BLaER1 treated with 17β-estradiol and CSF1 and Interleukin-3, amounts not matched to agents 10 nM and 100 nM (cell line): ENCODE measurements around the gene DEPDC1B.
"Not testable (repeated sequence)": the region's sequence is repeated elsewhere in the genome, so short reads cannot be mapped to it uniquely, and the experiment has no call there.

Experiments used
- H3K27ac ChIP-seq, 11 experiments: shearing (Covaris generic); formaldehyde crosslinking; 2 replicates each; pipeline ENCODE4 v1.8.1; 2022
- H3K27me3 ChIP-seq, 11 experiments: shearing (Covaris generic); formaldehyde crosslinking; 2 replicates each; pipeline ENCODE4 v1.8.1; 2022
- H3K36me3 ChIP-seq, 11 experiments: shearing (Covaris generic); formaldehyde crosslinking; 2 replicates each; pipeline ENCODE4 v1.8.1; 2022
- H3K4me1 ChIP-seq, 10 experiments: shearing (Covaris generic); formaldehyde crosslinking; 2 replicates each; pipeline ENCODE4 v1.8.1; 2022
- H3K4me2 ChIP-seq, 11 experiments: shearing (Covaris generic); formaldehyde crosslinking; 2 replicates each; pipeline ENCODE4 v1.8.1; 2022
- H3K4me3 ChIP-seq, 10 experiments: shearing (Covaris generic); formaldehyde crosslinking; 2 replicates each; pipeline ENCODE4 v1.8.1; 2022
- H3K9ac ChIP-seq, 11 experiments: shearing (Covaris generic); formaldehyde crosslinking; 2 replicates each; pipeline ENCODE4 v1.8.1; 2022
- H3K9me3 ChIP-seq, 11 experiments: shearing (Covaris generic); formaldehyde crosslinking; replicated peaks in 1 of 11; 2 replicates each; pipeline ENCODE4 v1.8.1; 2022
- H4K20me1 ChIP-seq, 11 experiments: shearing (Covaris generic); formaldehyde crosslinking; 2 replicates each; pipeline ENCODE4 v1.8.1; 2022
- Cebpa-rat ChIP-seq, 11 experiments: shearing (Covaris generic); IDR thresholded peaks; 2 replicates each; pipeline ENCODE4 v1.8.1; 2022

Gene DEPDC1B

DNA sequence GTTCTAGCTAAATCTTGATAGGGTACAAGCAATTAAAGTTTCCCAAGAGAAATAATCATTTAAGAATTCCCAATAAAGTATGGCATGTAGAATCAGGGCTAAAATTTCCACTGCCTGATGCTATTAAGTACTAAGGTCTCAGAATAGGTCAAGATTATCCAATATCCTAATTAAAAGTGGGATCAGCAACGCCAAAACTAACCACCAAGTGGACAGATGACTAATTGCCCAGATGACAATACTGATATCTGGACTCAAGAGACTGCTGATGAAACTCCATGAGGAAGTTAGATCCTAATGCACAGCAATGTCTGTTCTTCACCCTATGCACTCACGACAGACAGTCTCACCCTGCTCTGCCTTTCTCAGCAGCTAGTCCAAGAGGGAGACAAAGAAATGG is 14.3 kb downstream of the DEPDC1B start:
- Histone ChIP-seq H3K9ac (no peak overlapping the region), H3K27ac (no peak overlapping the region), H4K20me1 (peaks cover 0 to 15% (median 0%) of the 10 kb centered on the region in 11 experiments; a peak in 5 of 22 replicates), H3K36me3 (peaks cover 0 to 82% (median 55%) of the 10 kb centered on the region in 11 experiments; a peak in 19 of 22 replicates), H3K4me3 (no peak overlapping the region), H3K9me3 (peaks cover 0 to 7% (median 0%) of the 10 kb centered on the region in 11 experiments; a peak in 4 of 22 replicates), H3K4me2 (no peak overlapping the region; a peak in 2 of 22 replicates), H3K4me1 (peaks cover 0 to 19% (median 0%) of the 10 kb centered on the region in 10 experiments; a peak in 5 of 20 replicates), H3K27me3 (no peaks in the 10 kb centered on the region)
- no peak for TF ChIP-seq Cebpa-rat (IDR thresholded peaks at IDR 0.05)

DNA sequence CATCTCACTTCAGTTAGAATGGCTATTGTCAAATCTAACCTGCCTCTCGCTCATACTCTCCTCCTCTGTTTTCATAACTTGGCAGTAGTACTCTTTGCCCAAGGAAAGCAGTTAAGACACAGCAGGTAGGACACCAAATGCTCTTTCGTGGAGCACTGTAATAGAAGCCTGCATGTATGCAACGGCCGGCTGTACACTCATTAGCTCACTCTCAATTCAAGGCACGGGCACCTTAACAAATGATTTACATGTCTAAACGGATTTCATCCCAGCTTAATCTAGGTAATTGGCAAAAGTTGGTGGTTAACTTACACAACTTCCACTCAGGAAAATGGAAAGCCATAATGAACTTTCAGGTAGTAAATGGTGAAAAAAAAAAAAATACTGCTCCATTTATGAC is 14.9 kb downstream of the DEPDC1B start:
- Histone ChIP-seq H3K36me3 (peaks cover 0 to 83% (median 56%) of the 10 kb centered on the region in 11 experiments; a peak in 19 of 22 replicates), H3K27ac (no peak overlapping the region), H4K20me1 (peaks cover 0 to 15% (median 0%) of the 10 kb centered on the region in 11 experiments; a peak in 4 of 22 replicates), H3K4me1 (peaks cover 0 to 19% (median 0%) of the 10 kb centered on the region in 10 experiments; a peak in 5 of 20 replicates), H3K4me2 (no peak overlapping the region), H3K9ac (no peak overlapping the region), H3K9me3 (peaks cover 0 to 7% (median 0%) of the 10 kb centered on the region in 11 experiments; a peak in 4 of 22 replicates), H3K4me3 (no peak overlapping the region), H3K27me3 (no peaks in the 10 kb centered on the region)
- TF ChIP-seq Cebpa-rat (IDR thresholded peaks at IDR 0.05): no peak

- H3K27me3 ChIP-seq, H3K9me3 ChIP-seq, H3K9ac ChIP-seq, H3K4me2 ChIP-seq, H3K4me3 ChIP-seq, H3K27ac ChIP-seq: not testable (repeated sequence)
- Histone ChIP-seq H3K4me1 (peaks cover 0 to 25% (median 6%) of the 10 kb centered on the region in 10 experiments; a peak in 9 of 20 replicates), H4K20me1 (peaks cover 0 to 15% (median 0%) of the 10 kb centered on the region in 11 experiments; a peak in 4 of 22 replicates), H3K36me3 (peaks cover 0 to 68% (median 50%) of the 10 kb centered on the region in 11 experiments; a peak in 19 of 22 replicates)
These were observed 18.0 kb downstream of the DEPDC1B start for GRCh38 chr5:60682007-60682406.

DNA sequence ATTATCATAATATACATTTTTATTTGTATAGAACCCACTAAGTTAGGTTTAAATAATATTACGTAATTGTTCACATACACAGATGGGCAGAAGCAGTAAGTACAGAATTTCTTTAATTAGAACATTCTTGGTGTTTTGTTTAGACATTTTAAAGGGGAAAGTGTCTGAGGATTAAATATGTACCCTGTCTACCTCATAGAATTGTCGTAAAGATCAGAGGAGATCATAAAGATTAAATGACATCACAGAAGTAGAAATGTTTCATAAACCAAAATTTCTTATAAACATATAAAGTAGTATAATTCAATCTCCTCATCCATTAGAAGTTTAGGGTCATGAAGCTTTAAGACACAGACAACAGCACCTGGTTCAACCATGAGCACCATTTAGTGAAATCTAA is 20.1 kb downstream of the DEPDC1B start:
- Histone ChIP-seq H3K4me3 (no peak overlapping the region), H3K27me3 (no peaks in the 10 kb centered on the region)

DNA sequence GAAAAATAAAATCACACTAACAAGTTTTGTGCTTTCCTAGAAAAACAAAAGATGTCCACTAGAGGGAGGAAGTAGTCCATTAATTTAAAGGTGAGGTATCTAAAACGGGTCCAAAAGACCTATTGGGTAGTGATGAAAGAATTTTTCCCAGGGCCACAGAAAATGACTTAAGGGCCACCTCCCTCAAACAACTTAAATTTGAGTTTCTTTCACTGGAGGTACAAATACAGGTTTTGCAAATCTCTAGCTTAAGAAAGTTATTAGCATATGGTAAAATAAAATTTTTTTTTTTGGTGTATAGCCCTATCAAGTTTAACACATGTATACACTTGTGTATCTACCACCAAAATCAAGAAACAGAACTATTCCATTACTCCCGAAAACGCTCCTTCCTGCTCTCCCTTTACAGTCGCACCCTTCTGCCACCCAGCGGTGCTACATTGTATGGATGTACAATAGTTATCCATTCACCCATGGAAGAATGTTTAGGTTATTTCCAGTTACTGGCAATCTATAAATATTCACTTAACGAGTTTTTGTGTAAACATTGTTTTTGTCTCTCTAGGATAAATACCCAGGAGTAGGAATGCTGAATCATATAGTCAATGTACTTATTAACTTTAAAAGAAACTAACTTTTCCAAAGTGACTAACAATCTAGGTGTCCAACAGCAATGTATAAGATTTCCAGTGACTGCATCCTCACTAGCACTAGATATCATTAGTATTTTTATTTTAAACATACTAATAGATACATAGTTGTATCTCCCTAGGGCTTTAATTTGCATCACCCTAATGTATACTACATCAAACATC is 21.9 kb downstream of the DEPDC1B start:
- TF ChIP-seq Cebpa-rat (IDR thresholded peaks at IDR 0.05): no peak

More for the DNA sequence above, 20.1 kb downstream of the DEPDC1B start:
- Histone ChIP-seq H4K20me1 (peaks cover 0 to 25% (median 0%) of the 10 kb centered on the region in 11 experiments; a peak in 6 of 22 replicates), H3K4me2 (no peak overlapping the region), H3K36me3 (peaks cover 0 to 46% (median 30%) of the 10 kb centered on the region in 11 experiments; a peak in 17 of 22 replicates), H3K9ac (no peak overlapping the region), H3K27ac (no peak overlapping the region), H3K9me3 (peaks cover 0 to 7% (median 0%) of the 10 kb centered on the region in 11 experiments; a peak in 4 of 22 replicates), H3K4me1 (peaks cover 0 to 16% (median 4%) of the 10 kb centered on the region in 10 experiments; a peak in 9 of 20 replicates)
- TF ChIP-seq Cebpa-rat (IDR thresholded peaks at IDR 0.05): no peak

DNA sequence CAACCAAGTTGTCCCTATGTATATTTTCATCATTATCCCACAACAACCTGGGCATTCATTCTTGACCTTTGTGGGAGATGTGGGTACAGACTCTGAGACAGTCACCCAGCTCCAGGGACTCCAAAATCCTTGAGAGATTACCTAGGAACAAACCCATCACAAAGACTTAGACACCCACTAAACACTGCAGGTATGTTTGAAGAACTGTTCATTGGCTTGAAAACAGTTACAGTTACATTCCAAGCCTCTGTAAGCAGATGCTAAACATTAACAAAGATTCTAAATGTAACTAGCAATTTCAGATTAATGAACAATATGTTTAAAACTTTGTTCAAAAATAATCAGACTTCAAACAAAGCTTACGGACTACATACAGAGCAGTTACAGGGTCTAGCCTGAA is 24.7 kb downstream of the DEPDC1B start:
- H3K27ac ChIP-seq: no peak overlapping the region
- H4K20me1 ChIP-seq: peaks cover 0 to 34% (median 12%) of the 10 kb centered on the region in 11 experiments; a peak in 8 of 22 replicates
- peaks cover 0 to 26% (median 5%) of the 10 kb centered on the region in 10 experiments; a peak in 12 of 20 replicates for H3K4me1 ChIP-seq
- H3K9ac ChIP-seq: no peak overlapping the region
- H3K4me3 ChIP-seq: no peak overlapping the region
- H3K36me3 ChIP-seq: peaks cover 0 to 31% (median 24%) of the 10 kb centered on the region in 11 experiments; a peak in 11 of 22 replicates
- no peaks in the 10 kb centered on the region for H3K9me3 ChIP-seq
- no peak for TF ChIP-seq Cebpa-rat (IDR thresholded peaks at IDR 0.05)
- H3K27me3 ChIP-seq: no peaks in the 10 kb centered on the region
- no peak overlapping the region for H3K4me2 ChIP-seq

More for the DNA sequence above, 21.9 kb downstream of the DEPDC1B start:
- Histone ChIP-seq H3K27me3 (no peaks in the 10 kb centered on the region), H3K36me3 (peaks cover 0 to 33% (median 24%) of the 10 kb centered on the region in 11 experiments; a peak in 17 of 22 replicates), H4K20me1 (peaks cover 0 to 26% (median 0%) of the 10 kb centered on the region in 11 experiments; a peak in 6 of 22 replicates), H3K4me3 (peak overlapping the region in 3 of 10 experiments; percentile 27 to 41 (median 33); a peak in 4 of 20 replicates), H3K4me1 (peaks cover 0 to 19% (median 4%) of the 10 kb centered on the region in 10 experiments; a peak in 10 of 20 replicates), H3K9me3 (peaks cover 0 to 7% (median 0%) of the 10 kb centered on the region in 11 experiments; a peak in 4 of 22 replicates), H3K4me2 (peak overlapping the region in 3 of 11 experiments; percentile 3 to 59 (median 56); a peak in 8 of 22 replicates), H3K27ac (0 out of 22 replicates have a peak overlapping the region, but pooled peaks of 1 of the 11 experiments have one; percentile 18), H3K9ac (peak overlapping the region in 2 of 11 experiments; percentile 14 to 48; a peak in 1 of 22 replicates)

DNA sequence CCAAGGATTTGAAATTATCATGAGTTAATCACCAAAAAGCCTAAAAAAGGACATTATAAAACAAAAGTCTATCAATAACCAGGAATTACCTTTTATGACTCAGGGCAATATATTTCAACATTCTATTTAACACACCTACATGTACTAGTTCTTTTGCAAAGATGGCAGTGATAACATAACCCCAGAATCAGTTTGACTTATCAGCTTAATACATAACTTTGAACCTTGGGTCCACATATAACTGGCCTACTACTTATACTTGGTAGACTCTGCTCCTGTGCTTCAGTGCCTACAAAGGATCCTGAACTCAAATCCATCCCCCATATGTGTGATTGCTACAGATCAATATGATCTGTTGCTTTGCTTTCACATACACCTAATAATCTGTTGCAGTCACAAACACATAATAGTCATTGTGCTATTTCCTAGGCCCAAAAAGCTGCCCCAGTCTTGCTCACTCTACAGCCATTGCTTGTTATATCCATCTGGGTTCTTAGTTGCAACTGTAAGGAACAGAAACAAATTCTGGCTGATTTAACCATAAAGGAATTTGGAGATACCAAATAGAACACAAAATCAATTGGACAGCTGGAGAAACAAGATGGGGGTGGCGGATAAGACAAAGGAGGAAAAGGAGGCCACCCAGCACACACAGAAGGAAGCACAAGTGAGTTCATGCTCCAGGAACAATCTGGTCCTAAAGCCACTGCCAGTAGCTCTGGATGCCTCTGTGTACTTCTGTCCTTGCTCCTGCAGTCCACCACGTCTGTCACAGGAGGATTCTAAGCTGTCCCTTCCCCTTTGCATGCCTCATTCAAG is 25.5 kb downstream of the DEPDC1B start:
- Histone ChIP-seq H3K4me1 (peaks cover 0 to 25% (median 4%) of the 10 kb centered on the region in 10 experiments; a peak in 12 of 20 replicates), H3K36me3 (peaks cover 0 to 30% (median 24%) of the 10 kb centered on the region in 11 experiments; a peak in 11 of 22 replicates), H3K27me3 (no peaks in the 10 kb centered on the region), H4K20me1 (peaks cover 0 to 34% (median 14%) of the 10 kb centered on the region in 11 experiments; a peak in 8 of 22 replicates), H3K4me3 (no peak overlapping the region), H3K4me2 (0 out of 22 replicates have a peak overlapping the region, but pooled peaks of 1 of the 11 experiments have one; percentile 17), H3K27ac (no peak overlapping the region), H3K9me3 (no peaks in the 10 kb centered on the region), H3K9ac (no peak overlapping the region)
- no peak for TF ChIP-seq Cebpa-rat (IDR thresholded peaks at IDR 0.05)

DNA sequence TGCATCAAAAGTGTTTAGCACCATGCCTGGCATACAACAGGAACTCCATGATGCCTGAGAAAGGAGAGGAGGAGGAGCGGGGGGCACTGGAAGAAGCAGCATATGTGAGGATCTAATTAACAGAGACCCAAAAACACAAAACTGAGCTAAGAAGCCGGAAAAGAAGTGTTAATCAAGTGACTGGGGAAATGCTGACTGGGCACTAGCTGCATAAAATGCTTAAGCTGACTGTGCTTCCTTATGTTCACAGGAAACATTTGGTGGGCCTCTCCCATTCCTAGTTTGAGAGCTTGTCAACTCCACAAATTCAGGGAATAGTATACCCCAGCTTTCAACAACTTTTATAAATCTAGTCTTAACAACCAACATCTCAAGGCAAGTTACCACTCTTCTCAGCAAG is 26.6 kb downstream of the DEPDC1B start:
- Histone ChIP-seq H3K27ac (peak overlapping the region in 1 of 11 experiments; percentile 49; a peak in 1 of 22 replicates), H3K9me3 (no peaks in the 10 kb centered on the region), H3K27me3 (no peaks in the 10 kb centered on the region), H3K36me3 (peaks cover 0 to 30% (median 24%) of the 10 kb centered on the region in 11 experiments; a peak in 11 of 22 replicates), H3K9ac (no peak overlapping the region), H3K4me1 (peaks cover 0 to 20% (median 4%) of the 10 kb centered on the region in 10 experiments; a peak in 9 of 20 replicates), H3K4me3 (no peak overlapping the region), H3K4me2 (peak overlapping the region in 3 of 11 experiments; percentile 20 to 79 (median 51); a peak in 5 of 22 replicates), H4K20me1 (peaks cover 0 to 34% (median 14%) of the 10 kb centered on the region in 11 experiments; a peak in 10 of 22 replicates)
- no peak for TF ChIP-seq Cebpa-rat (IDR thresholded peaks at IDR 0.05)
